GM18909 (cell line): ENCODE data around the gene ZNF485.
"Not testable (repeated sequence)": the region's sequence is repeated elsewhere in the genome, so short reads cannot be mapped to it uniquely, and the experiment has no call there.

Source experiments
- ATAC-seq: cut with Tn5 transposase; IDR thresholded peaks from one replicate; pipeline ENCODE4 v1.9.1; 2021; ENCODE audit warnings: mild to moderate bottlenecking; ENCODE audit not compliant: unreplicated experiment, poor library complexity

The ZNF485 gene

GRCh38 chr10:43606323-43607198 is at the start of gene ZNF485:
Gene ZNF485 (plus strand): TSS chr10:43606438. CDS start chr10:43607051, 613 bp downstream.
- ATAC-seq: peak; percentile 98

- no peak for ATAC-seq
These were observed 49.0 kb upstream of the ZNF485 start for GRCh38 chr10:43557214-43557613.

- ATAC-seq: no peak
These were observed 36.6 kb upstream of the ZNF485 start for GRCh38 chr10:43569681-43570080.

DNA sequence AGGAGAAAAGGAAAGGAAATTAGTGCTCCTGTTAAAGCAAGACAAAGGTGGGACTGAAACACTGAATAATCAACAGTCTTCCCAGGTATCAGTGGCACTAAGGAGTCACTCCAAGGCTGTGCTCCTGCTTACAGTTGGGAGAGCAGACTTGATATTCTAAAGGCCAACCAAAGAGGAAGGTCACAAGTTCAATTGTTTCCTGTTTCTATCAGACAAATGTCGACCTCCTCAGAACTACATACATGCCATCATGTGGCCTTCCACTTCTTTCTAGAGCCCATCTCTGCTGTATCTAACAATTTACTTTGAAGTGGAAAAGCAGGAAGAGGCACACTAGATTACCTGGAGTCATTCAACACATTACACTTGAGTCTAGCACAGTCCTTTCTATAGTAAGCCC is 35.3 kb upstream of the ZNF485 start:
- ATAC-seq: no peak

- no peak for ATAC-seq
These were observed 32.8 kb upstream of the ZNF485 start for GRCh38 chr10:43573250-43574000.

DNA sequence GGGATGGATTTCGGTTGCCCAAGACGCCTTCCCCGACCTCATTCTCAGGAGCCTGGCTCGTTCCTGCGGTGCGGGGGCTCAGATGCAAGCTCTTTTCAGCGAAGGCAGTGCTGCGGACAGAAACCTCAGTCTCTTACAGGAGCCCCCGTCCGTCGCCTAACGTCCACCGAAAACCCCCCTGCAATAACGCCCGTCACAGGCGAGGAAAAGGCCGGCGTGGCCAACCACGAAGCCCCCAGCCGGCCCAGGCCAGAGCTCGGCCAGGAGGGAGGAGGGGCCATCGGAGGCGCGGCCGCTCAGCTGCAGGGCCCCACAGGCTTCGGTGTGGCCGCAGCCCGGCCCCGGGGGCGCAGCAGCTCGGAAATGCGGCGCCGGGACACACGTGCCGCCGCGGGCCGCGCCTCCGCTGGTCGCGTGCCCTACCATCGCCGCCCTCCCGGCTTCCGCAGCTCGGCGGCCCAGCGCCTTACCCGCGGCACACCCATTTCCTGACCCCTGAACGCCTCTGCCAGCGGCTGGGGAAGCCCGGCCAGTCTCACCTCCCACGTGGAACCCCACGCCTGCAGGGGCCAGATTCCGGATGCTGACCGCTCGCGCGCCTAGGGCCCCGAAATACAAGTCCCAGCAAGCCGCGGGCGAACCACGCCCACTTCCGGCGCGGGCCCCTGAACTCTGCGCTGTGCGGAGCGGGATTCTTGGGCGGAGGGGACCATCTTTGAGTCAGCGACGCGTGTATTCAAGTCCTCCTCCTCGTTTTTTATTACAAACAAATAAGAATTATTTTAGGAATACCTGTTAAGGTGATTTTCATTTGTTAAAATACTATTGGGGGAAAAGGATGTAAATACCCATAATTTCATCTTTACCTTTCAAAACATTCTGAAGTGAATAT is 32.0 kb upstream of the ZNF485 start, which contains the start of gene ZNF239:
Gene ZNF239, minus strand, starts transcription at position 616 of the 892 bp plus-strand sequence. CDS start 16,537 bp downstream, outside the sequence.
- ATAC-seq: peak; percentile 98

DNA sequence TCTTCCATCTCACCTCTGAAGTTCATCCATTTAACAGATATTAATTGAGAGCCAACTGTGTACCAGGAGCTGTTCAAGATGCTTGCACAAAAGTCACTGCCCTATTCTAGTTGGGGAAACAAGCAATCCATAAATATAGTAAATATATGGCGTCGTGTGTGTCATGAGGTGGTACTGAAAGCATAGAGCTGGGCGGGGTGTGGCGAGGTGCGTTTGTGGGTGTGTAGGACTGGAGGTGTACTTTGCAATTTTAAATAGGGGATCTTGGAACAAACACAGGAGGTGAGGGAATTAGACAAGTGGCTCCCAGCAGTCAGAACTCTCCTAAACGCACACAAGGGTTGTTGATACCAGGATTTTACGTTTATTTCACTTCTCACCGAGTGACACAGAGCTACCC is 31.3 kb upstream of the ZNF485 start:
- ATAC-seq: no peak

- ATAC-seq: no peak
These were observed 30.2 kb upstream of the ZNF485 start for GRCh38 chr10:43576062-43576461.

GRCh38 chr10:43576580-43576979 is 29.7 kb upstream of the ZNF485 start:
- no peak for ATAC-seq

DNA sequence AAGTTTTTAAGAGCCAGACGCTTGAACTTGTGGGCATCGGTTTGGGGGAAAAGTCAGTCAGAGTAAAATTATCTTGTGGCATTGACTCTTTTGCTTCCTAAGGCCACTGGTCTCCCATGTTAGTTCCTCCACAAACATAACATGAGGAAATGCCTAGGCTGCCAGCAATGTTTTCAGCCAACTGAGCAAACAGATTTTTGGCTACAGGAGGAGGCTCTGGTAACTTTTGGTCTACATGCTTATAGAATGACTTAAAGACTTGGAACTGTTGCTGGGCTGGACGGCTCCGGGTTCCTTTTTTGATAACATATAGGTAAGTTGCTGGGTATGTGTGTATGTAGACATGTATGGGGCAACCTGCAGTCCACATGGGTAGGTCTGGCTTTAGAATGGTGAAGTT is 22.2 kb upstream of the ZNF485 start:
- ATAC-seq: no peak

GRCh38 chr10:43585046-43585445 is 21.2 kb upstream of the ZNF485 start:
- no peak for ATAC-seq

GRCh38 chr10:43585981-43586729 is 20.1 kb upstream of the ZNF485 start:
- no peak for ATAC-seq

DNA sequence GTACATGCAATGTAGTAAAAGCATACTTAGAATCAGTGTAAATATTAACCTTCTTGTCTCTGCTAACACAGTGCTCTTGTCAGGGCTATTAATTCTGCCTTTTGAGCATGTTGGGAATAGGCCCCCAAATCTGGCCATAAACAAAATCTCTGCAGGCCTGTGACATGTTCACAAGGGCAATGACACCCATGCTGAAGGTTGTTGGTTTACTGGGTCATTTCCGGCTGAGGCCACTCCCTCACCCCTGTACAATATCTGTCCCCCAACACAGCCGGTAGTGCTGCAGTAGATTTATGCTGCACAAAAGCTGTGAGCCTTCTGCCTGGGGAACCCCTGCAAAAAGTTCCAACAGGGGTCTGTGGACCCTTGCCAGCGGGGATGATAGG is 19.5 kb upstream of the ZNF485 start:
- not testable (repeated sequence) for ATAC-seq

- no peak for ATAC-seq
These were observed 14.8 kb upstream of the ZNF485 start for GRCh38 chr10:43591303-43591904.

DNA sequence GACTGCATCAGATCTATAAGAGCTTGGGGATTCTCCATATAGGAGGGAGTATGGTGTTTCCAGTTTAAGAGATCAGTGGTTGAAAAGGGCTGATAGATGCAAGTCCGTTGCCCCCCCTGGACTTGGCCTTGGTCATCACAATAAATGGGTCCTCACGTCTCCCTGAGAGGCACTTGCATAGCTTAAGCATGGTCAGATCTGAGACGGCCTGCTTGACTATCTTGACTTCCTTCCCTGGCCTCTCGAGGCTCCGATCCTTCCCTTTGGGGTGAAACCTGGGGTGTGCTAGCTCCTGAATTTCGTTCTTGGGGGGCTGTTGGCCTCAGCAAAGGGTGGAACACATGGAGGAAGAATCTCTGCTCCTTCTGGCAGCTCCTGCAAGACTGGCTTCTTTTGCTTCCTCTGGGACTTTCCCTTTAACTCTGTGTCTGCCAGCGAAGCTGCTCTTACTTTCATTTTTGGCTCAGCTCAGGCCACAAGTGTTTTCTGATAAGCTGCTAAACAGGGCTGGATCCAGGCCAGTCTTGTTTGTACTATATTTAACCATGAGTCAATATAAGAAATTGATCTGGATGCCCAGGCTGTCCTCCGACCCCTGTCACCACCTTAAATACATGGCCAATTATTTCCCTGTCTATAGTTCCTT is 11.2 kb upstream of the ZNF485 start:
- ATAC-seq: peak; percentile 94

- peak; percentile 56 for ATAC-seq
These were observed 10.4 kb upstream of the ZNF485 start for GRCh38 chr10:43595739-43596298.

- no peak for ATAC-seq
These were observed 9.7 kb upstream of the ZNF485 start for GRCh38 chr10:43596546-43596945.

- no peak for ATAC-seq
These were observed 7.8 kb upstream of the ZNF485 start for GRCh38 chr10:43598446-43598845.
